GM21447 (cell line): Measurements from ENCODE around the gene PRG3.
A peak's percentile ranks its signal among the peaks of the same experiment; 100 is the strongest.
"Not testable (repeated sequence)": the region's sequence is repeated elsewhere in the genome, so short reads cannot be mapped to it uniquely, and the experiment has no call there.

ENCODE experiments used
- ATAC-seq: cut with Tn5 transposase; IDR thresholded peaks from one replicate; pipeline ENCODE4 v1.9.1; 2021; ENCODE audit not compliant: unreplicated experiment

The PRG3 gene

DNA sequence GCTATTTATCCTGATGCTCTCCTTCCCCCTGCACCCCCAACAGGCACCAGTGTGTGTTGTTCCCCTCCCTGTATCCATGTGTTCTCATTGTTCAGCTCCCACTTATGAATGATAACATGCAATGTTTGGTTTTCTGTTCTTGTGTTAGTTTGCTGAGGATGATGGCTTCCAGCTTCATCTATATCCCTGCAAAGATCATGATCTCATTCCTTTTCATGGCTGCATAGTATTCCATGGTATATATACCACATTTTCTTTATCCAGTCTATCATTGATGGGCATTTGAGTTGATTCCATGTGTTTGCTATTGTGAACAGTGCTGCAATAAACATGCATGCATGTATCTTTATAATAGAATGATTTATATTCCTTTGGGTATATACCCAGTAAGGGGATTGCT, 19.5 kb downstream of the PRG3 start:
- not testable (repeated sequence) for ATAC-seq

DNA sequence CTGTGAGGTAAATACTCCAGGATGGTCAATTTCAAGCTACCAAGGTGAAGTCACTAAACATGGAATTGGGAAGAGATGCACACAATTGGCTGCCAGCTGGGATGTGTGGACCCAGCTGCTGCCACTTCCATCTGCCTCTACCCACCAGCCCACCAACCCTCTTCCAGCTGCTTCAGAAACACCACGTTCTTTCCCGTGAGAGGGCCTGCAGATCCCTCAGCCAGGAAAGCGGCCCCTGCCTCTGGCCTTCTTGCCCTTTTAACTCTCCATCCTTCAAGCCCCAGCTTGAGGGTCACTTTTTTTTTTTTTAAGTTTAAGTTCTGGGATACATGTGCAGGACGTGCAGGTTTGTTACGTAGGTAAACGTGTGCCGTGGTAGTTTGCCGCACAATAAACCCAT, 20.0 kb downstream of the PRG3 start:
- no peak for ATAC-seq

DNA sequence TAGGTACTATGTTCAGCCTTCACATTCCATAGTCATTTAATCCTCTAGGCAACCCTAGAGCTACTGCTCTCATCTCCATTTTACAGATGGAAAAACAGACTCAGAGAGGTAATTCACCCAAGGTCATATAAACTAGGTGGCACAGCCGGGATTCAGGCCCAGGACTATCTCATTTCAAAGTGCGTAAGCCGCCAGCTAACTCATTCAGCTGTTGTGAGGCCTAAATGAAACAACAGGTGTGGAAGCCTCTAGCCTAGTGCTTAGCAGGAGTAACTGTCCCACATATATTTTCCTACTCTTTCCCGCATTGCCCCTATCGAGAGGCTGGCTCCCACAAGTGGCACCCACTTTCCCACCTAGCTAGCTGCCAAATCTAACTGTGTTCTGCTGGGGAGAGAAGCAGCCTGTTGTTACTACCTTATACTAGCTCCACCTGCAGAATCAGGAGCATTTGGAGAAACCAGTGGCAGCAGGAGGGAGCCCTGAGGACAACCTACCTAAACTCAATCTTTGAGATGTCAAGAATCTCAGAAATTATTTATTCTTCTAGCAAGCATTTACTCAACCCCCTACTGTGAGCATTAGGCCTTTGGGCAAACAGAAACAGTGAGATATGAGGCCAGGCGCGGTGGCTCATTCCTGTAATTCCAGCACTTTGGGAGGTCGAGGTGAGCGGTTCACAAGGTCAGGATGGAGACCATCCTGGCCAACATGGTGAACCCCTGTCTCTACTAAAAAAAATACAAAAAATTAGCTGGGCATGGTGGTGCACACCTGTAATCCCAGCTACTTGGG, 20.9 kb downstream of the PRG3 start:
- no peak for ATAC-seq

DNA sequence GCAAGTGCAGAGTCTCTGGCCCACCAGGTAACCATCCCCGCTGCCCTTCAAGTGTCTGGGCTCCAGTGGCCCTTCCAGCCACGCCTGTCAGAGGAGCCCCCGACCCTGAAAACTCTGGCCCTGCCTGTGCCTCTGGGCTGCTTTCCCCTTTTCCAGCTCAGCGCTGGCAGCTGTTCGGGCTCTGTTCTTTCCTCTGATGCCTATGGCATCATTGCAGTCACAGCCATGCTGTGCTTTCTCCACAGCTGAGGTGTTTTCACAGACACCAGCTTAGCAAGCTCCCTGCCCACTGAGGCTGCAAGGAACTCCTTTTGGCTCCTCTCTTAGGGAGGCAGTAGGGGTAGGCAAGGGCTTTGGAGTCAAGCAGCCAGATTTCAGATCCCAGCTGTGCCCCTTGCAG, 21.6 kb downstream of the PRG3 start:
- ATAC-seq = no peak

DNA sequence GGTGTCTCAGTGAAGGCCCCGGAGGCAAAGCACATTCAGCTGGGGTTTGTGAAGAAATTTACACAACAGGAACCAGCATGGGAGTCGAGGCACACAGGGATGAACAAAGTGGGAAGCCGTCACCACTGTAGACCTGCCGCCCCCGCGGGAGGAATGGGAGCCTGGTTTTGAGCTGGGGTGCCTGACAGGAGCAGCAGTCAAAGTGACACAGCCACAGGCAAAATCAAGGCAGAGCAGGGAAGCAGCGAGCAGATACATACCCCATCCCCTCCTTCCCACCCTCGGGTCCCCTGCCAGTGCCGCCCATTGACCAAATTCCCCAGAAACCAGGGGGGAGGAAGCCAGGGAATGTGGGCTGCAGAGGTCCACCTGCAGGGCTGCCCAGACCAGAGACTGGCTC, 22.0 kb downstream of the PRG3 start:
- ATAC-seq = no peak

DNA sequence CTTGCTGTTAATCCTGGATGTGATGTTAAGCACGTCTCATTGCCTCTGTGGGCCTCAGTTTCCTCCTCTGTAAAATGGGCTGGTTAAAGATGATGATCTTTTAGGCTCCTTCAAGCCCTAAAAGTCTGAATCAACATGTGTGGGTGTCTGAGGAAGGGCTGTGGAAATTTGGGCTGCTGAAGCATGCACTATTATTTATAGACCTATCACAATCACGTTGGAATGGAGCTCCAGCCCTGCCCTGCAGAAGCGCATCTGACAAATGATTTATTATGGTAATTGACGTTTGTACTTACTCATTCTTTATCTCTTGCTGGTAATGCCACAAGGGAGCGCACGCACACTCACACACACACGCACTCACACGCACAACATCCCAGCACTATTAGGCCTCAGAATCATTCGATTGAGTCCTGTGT, 22.4 kb downstream of the PRG3 start:
- ATAC-seq = no peak

DNA sequence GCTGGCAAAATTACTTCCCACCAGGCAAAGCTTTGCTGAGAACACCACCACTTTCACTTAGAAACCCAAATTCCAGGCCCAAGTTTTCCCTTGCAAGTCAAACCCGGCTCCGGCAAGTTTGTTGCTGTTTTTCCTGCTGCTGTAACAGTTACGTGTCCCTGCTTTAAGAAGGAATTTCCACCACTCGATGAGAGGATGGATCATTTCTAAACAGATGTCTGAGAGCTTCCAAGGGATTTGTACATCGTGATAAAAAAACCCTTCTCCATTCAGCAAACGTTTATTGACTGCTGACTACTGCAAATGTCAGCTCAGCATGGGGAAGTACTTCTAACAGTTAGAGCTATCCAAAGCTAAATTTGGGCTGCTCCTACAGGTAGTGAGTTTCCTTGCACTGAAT, 23.1 kb downstream of the PRG3 start:
- no peak for ATAC-seq

DNA sequence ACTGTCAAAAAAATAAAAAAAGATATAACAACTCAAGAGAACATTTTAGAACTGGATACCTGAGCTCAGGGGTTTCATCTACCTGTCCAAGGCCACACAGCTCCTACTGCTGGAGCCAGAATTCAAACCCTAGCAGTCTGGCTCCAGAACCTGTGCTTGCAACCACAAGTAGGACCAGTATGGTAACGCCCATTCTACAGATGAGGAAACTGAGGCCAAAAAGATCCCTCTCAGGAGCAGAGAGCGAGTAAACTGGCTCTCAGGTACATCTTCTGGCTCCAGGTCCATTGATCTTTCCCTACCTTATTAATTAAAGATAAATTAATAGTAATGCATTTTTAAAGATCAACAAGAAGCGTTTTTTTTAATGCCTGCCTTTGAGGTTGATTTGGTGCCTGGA, 23.6 kb downstream of the PRG3 start:
- ATAC-seq = no peak

DNA sequence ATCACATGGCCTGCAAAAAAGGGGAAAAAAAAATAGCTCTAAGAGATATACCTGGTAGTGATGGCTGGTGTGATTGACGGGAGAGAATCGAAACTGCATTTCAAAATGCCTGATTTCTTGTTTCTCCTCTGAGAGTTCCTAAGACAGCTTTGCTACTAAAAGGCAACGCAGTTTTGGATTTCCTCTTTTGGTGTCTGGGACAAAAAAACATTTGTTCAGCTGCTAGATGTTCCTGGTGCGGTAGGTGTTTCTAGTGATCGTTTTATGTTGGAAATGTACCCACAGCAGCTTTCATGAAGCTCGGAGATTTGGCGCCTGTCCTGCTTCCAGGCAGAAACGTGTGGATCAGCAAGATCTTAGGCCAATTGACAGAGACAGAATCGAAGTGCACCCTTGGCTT, 24.7 kb downstream of the PRG3 start:
- ATAC-seq = no peak

DNA sequence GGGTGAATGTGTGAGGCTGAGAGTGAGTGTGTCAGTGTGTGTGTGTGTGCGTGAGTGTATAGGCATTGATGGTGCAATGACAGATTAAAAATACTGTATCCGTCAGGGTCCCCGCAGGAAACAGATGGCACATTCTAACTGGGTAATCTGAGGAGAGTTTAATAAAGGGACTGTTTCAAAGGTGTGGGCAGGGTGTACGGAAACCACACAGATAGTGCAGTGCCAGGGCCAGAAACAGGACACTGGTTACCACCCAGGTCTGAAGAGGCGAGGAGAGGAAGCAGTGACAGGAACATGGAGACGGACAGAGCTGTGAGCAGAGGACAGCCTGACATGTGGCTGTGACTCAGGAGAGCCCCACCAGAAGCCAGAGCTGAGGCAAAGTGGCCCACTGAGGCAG, 26.3 kb downstream of the PRG3 start:
- no peak for ATAC-seq

DNA sequence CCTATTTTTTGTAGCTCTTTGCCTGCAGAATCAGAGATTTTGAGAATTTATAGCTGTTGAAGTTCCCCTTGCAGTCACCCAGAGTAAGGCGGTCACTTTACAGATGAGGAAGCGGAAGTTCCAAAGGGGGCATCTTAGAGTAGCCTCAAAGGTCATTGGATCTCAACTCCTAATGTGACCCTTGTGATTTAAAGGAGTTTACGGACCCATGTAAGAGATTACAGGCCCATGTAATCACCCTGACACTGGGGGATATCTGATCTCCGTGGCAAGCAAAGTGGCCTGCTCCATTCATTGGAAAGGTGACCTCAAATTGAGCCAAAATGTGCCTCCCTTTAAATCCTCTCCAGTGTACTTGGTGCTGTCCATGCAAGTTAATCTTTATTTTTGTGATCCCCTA, 27.1 kb downstream of the PRG3 start:
- no peak for ATAC-seq

DNA sequence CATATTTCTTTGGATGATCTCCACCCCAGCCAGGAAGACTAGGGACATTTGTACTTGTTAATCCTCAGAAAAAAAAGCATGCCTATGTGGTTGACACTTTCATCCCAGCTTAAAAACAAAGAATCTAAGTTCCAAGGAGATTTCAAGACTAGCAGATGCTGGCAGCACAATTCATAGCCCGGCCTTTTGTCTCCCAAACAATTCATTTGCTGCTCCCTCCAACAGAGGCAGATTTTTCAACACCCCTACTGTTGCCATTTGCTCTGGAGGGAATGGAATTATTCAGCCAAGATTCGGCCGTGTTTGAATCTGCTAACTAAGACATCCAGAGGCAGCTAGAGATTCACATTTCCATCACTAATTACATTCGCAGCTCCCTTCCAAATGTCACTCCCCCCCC, 27.5 kb downstream of the PRG3 start:
- ATAC-seq = no peak

DNA sequence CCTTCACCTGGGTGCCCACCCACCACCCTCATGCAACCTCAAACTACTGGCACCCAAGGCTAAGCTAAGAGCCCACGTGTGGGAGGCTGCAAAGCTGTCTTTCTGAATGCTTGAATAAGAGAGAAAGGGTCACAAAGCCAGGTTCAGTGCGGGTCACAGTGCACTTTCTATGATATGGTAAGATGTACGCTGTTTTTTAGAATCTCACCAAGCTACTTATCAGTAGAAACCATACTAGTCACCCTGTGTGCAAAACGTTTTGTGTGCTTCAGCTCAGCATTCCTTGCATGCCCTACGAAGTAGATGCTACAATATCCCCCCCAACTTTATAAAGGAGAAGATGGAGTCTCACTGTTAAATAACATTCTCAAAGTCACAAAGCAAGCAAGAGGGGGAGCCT, 27.9 kb downstream of the PRG3 start:
- ATAC-seq = no peak

DNA sequence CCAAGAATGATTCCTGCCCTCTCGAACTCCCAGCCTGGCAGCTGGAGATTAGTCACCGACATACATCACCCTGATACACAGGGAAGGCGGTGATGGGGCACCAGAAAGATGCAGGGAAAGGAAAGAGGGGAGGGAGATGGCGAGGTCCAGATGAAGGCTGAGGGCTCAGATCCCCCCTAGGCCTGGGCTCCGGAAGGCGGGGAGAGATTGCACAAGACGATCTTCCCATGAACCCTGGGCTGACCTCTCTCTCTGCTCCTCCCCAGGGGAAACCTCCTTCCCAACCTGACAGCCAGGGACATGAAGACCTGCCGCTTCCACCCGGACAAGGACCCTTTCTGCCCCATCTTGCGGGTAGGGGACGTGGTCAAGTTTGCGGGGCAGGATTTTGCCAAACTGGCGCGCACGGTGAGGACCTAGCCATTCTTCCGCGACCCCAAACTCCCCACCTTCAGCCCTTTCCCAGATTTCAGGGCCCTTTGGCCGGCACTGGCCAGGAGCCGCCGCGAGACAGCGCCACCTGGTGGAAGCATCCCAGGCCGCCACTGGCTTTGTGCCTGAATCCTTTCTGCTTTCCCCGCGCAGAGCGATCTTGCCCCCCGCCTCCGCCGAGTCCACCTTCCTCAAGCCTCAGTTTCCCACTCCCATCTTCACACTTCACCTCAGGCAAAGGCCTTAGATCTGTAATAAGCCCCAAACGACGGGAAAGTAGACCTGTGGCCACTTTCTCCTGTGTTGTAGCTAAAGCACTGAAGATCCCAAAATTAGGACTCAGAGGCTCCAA, 31.3 kb downstream of the PRG3 start:
- ATAC-seq = no peak

DNA sequence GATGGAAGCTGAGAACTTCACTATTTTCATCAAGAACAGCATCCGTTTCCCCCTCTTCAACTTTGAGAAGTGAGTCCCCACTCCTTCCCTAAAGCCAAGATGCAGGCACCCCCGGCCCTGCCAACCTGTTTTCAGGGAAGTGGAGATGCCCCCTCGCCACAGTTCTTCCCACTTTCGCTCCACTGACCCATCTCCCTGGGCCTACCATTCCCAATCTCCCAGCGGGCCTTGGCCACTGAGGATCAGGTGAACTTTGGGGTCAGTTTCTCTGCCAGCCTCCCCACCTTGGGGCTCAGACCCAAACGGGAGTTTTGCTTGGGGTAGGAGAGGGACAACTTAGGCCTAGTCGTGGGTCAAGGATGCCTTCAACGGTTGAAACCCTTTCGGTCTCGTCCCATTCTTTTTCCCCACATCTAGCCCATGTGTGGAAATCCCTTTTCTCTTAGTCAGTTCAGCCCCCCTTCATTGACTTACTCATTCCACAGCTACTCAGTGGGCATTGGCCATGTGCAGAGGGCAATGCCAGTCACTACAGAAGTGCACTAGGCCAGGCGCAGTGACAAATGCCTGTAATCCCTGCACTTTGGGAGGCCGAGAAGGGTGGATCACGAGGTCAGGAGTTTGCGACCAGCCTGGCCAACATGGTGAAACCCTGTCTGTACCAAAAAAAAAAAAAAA, 32.2 kb downstream of the PRG3 start:
- ATAC-seq = no peak

DNA sequence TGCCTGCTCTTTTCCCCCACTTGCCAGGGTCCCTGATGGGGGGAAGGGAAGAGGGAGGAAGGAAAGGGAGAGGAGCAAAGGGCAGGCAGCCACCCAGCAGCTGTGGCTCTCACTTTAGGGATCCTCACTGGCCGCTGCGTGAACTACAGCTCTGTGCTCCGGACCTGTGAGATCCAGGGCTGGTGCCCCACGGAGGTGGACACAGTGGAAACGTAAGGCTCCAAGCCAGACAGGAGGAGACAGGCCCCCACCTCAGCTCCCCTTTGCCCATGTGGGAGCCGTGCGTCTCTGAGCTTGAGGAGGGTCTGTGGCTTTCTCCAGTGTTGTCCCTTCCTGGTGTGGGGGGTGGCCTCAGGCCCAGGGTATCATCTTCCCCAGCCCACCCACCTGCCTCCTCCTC, 32.9 kb downstream of the PRG3 start:
- no peak for ATAC-seq

DNA sequence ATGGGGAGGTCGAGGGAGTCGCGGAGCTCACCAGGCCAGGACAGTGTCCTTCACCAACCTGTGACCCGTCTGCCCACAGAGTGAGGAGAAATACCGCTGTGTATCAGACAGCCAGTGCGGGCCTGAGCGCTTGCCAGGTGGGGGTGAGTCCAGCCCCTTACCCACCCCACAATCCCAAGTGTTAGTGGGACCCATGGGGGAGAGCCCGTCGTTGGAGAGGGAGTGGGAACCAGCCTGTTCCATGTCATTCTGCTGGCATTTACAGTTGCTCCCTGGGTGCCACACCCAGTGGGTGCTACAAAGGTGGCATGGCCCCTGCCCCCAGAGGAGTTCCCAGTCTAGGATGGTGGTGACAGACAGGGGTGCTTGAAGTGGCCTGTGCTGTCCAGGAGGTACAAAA, 33.6 kb downstream of the PRG3 start:
- ATAC-seq = no peak

DNA sequence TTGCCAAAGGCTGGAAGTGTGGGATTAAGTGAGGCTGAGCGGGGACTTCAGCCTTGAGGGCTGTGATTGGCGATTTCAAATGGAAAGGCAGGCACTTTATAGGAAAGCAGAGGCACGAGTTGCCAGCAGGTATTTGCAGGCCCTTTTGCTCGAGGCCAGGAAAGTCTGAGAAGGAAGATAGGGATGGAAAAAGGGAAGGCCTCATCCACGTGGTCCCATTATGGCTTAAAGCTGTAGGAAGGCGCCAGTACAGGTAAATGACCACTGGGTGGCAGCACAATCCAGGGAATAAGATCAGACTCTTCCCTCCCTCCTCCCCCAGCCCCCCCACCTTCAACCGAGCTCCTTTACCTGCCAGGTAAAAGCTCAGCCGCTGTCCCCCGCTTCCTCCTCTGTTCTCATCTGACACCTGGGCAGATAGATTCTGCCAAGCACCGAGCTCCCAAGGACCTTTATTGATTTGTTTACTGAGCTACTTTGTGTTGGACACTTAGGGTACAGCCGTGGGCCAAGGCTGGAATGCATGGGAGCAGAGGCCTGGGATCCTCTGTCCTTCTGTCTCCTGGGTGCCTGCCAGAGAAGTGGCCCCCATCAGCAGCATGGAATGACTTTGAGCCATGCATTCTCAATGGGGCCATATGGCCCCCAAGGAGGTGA, 35.3 kb downstream of the PRG3 start:
- ATAC-seq = peak; percentile 67

DNA sequence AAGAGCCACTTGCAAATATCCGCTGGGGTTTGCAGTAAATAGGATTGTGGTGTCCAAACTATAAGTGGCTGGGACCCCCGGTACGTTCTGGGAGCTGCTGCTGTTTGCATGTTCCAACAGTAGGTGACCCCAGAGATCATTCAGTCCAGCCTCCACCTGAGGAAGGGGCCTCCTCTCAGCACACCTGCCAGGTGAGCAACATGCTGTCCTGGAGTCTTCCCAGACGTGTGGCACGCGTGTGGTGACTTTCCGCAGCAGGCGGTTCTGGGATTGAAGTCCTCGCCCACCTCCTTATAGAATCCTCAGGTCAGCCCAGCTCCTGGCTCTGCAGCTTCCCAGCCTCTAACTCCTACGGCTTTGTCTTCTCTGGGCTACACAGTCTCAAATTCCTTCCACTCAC, 36.1 kb downstream of the PRG3 start:
- ATAC-seq = no peak

DNA sequence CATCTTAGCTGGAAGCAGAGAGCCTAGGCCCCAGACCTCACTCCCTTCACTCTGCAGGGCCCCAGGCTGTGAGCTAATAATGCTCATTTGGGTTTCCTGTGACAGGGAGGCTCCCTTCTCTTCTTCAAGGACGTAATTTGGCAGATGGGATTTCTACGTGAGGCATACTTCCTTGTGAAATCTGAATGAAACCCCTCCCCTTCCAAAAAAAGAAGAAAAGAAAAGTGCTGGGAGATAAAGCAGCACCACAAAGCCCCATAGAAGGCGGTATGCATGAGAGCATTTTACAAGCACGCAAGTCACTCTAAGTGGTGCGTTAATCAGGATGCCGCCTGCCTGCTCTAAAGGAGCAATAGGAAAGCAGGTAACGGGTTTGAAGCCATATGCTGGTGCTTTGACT, 37.1 kb downstream of the PRG3 start:
- ATAC-seq = no peak

DNA sequence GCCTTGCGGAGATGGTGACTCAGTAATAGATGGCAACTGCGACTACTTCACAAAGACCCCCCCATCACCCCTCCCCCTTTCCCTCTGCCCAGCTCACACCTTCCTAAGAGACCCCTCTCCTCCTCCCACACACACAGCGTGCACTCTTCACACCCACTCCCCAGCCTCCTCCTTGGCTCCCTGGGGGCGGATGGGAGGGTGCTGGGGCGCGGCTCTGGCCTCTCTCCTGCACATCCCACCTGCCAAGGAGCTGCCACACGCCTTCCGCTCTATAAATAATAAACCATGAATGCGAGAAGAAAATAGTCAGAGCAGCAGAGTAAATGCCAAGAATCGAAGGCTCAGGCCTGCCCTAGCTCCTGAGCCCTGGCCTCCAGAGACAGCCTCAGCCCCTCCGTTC, 38.2 kb downstream of the PRG3 start:
- no peak for ATAC-seq
